ENCODE data around the gene CCR7. TPM values are rescaled to one million over a fixed set of nuclear protein-coding genes. Genes with fewer than 3 reads are reported as not detected.
A peak's percentile ranks its signal among the peaks of the same experiment; 100 is the strongest.

The CCR7 gene
- total RNA-seq, 4 donors from 2014 or later = 0.11 TPM; not detected in 3

DNA sequence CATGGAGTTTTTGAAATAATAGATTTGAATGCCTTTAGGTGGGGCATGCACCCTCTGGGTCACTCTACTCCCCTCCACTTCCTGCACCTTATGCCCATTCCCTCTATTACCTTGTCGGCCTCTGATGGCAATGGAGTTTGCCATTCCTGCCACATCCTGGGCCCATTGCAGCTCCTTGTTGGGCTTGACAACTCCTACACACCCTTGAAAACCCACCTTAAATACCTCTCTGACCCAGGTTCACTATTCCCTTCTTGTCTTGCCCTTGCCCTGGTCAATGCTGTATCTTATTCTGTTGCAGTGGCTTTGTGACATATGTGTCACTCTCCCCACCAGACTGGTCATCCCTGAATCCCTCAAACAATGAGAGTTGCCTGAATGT is 2.4 kb downstream of the CCR7 start:
- in situ Hi-C loops (cut with MboI; ENCODE audit: low sequenced_read_pairs in 4 of 4) = no loop called here
- ATAC-seq (no peak), DNase-seq (no peak)
- intact Hi-C loops (cut with DNase I; ENCODE audit: low total_unique reads) = no loop called here
- H3K36me3 ChIP-seq = no peaks in the 10 kb centered on the region
- TF ChIP-seq POLR2A (IDR thresholded peaks at IDR 0.05) = no peak
- TF ChIP-seq, protein P1, sequence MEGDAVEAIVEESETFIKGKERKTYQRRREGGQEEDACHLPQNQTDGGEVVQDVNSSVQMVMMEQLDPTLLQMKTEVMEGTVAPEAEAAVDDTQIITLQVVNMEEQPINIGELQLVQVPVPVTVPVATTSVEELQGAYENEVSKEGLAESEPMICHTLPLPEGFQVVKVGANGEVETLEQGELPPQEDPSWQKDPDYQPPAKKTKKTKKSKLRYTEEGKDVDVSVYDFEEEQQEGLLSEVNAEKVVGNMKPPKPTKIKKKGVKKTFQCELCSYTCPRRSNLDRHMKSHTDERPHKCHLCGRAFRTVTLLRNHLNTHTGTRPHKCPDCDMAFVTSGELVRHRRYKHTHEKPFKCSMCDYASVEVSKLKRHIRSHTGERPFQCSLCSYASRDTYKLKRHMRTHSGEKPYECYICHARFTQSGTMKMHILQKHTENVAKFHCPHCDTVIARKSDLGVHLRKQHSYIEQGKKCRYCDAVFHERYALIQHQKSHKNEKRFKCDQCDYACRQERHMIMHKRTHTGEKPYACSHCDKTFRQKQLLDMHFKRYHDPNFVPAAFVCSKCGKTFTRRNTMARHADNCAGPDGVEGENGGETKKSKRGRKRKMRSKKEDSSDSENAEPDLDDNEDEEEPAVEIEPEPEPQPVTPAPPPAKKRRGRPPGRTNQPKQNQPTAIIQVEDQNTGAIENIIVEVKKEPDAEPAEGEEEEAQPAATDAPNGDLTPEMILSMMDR (IDR thresholded peaks at IDR 0.05 in 4 of 5, conservative IDR thresholded peaks at IDR 0.05 in 1 of 5) = no peak
- H3K4me3 ChIP-seq = no peak overlapping the region
- peaks cover 0 to 4% (median 2%) of the 10 kb centered on the region in 3 donors for H3K27me3 ChIP-seq
- H3K27ac ChIP-seq = no peak overlapping the region
- H3K9me3 ChIP-seq = no peaks in the 10 kb centered on the region
- H3K4me1 ChIP-seq = peaks cover 3 to 7% of the 10 kb centered on the region in 2 donors

DNA sequence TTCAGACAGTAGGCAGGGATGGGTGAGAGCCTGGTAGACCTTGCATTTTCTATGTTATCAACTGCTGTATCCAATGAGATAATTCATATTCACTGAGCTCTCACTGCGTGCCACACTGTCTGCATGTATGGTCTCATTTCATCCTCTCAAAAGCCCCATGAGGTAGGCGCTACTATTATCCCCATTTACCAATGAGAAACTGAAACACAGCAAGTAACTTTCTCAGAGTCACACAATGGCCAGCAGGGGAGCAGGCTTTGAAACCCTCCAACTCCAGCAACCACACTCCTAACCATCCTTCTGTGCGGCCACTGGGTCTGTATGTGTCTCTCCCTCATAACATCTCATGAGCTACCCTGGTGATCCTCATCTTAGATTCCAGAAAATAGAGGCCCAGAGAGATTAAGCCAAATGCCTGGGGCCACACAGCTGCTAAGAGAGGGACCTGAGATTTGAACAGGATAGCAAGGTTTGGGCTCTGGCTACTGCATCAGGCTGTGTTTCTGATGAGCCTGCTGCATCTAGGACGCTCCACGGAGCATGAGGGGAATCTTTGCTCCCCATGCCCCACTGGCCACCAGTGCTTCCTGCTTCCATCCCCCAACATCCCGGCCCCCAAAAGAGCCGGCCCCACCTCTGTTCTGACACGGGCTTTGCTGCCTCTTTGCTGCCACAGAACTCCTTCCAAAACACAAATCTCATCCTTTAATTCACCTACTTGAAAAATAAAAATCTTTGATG is 3.2 kb downstream of the CCR7 start:
- no peak for TF ChIP-seq POLR2A (IDR thresholded peaks at IDR 0.05)
- TF ChIP-seq, protein P1 (IDR thresholded peaks at IDR 0.05 in 4 of 5, conservative IDR thresholded peaks at IDR 0.05 in 1 of 5) = no peak
- in situ Hi-C loops (cut with MboI; ENCODE audit: low sequenced_read_pairs in 4 of 4) (no loop called here), intact Hi-C loops (cut with DNase I; ENCODE audit: low total_unique reads) (loop anchor here (2.0 kb wide), 1 partner anchor 23 kb away; no protein-coding TSS in a partner anchor)
- no peak overlapping the region for H3K27ac ChIP-seq
- DNase-seq (no peak), ATAC-seq (no peak)
- H3K27me3 ChIP-seq = peaks cover 0 to 4% (median 2%) of the 10 kb centered on the region in 3 donors
- H3K4me1 ChIP-seq = peaks cover 3 to 7% of the 10 kb centered on the region in 2 donors
- H3K4me3 ChIP-seq = no peak overlapping the region
- H3K9me3 ChIP-seq = no peaks in the 10 kb centered on the region
- H3K36me3 ChIP-seq = no peaks in the 10 kb centered on the region

DNA sequence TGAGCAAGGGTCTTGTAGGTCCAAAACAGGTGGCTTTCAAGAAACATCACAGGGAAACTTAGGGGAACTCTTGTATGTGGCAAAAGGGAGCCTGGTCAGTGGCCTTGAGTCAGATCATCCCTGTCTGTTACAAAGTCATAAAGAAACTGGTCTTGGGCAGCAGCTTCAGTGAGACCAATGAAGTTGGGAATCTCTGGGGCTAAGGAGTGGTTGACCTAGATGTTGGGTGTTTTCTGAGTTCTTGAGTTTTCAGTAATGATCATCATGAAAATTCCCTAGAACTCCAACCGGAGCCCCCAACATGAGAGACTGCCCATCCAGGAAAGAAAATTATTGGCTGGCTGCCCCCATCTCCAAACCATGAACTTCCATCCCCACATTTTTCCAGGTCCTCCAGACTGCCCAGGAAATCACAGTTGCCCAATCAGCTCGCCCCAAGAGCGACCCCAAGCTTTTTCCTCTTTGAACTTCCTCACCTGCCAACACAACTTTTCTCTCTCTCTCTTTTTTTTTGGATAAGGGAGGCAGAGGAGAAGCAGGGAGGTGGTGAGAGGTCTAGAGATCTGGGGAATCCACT is 3.9 kb downstream of the CCR7 start:
- H3K36me3 ChIP-seq = no peaks in the 10 kb centered on the region
- H3K4me3 ChIP-seq = no peak overlapping the region
- ATAC-seq (no peak), DNase-seq (no peak)
- H3K4me1 ChIP-seq = peaks cover 6 to 7% of the 10 kb centered on the region in 2 donors
- in situ Hi-C loops (cut with MboI; ENCODE audit: low sequenced_read_pairs in 4 of 4) (no loop called here), intact Hi-C loops (cut with DNase I; ENCODE audit: low total_unique reads) (loop anchor here (2.0 kb wide), 1 partner anchor 23 kb away; no protein-coding TSS in a partner anchor)
- TF ChIP-seq POLR2A (IDR thresholded peaks at IDR 0.05) = no peak
- TF ChIP-seq, protein P1 (IDR thresholded peaks at IDR 0.05 in 4 of 5, conservative IDR thresholded peaks at IDR 0.05 in 1 of 5) = no peak
- no peaks in the 10 kb centered on the region for H3K9me3 ChIP-seq
- peaks cover 0 to 3% (median 2%) of the 10 kb centered on the region in 3 donors for H3K27me3 ChIP-seq
- H3K27ac ChIP-seq = no peak overlapping the region

DNA sequence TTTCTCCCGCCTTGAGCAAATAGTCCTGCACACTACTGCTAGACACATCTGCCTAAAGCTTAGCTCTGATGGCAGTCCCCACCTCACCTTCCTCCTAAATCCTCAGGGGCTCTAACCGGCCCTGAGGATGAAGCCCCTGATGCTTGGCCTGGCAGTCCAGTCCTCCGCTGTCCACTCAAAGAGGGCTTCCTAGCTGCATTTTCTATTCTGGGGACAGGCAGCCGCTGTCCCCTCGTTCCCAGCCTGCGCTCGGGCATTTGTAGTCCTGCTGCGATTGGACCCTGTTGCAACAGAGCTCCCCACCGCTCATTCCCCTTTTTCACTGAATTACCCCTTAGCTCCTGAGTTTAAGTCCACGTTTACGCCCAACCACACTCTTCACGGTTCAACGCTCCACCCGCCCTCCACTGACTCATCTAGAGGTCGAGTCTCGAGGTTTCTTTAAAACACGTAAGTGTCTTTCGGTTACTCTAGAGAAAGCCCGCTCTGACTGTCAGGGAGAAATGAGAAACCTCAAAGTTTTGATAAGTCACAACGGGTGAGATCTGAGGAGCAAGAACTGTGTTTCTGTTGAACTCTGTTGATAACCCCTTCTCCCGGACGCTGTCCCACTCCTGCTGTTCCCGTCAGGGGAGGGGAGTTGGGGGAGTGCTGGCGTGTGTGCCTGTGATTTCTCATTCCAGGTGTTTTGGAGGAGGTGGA is 4.5 kb downstream of the CCR7 start:
- no peak for TF ChIP-seq POLR2A (IDR thresholded peaks at IDR 0.05)
- TF ChIP-seq, protein P1 (IDR thresholded peaks at IDR 0.05 in 4 of 5, conservative IDR thresholded peaks at IDR 0.05 in 1 of 5) = peak in 1 of 5 experiments; percentile 14
- DNase-seq (no peak), ATAC-seq (no peak)
- intact Hi-C loops (cut with DNase I; ENCODE audit: low total_unique reads) = loop anchor here (1.0 to 2.0 kb wide), 3 partner anchors 22 to 202 kb away; partner anchors contain the start of gene IGFBP4
- Histone ChIP-seq H3K4me1 (peaks cover 6 to 7% of the 10 kb centered on the region in 2 donors), H3K27ac (peak overlapping the region in 2 of 4 donors; percentile 10 to 54), H3K36me3 (no peaks in the 10 kb centered on the region), H3K27me3 (peaks cover 0 to 2% (median 0%) of the 10 kb centered on the region in 3 donors), H3K4me3 (no peak overlapping the region), H3K9me3 (no peaks in the 10 kb centered on the region)
- in situ Hi-C loops (cut with MboI; ENCODE audit: low sequenced_read_pairs in 4 of 4) = no loop called here

Data from gastrocnemius medialis (tissue), 4 donors.